Fibroblast of lung (primary cell): ENCODE measurements around the gene NTN4. TPM values are rescaled to one million over a fixed set of nuclear protein-coding genes. Genes with fewer than 3 reads are reported as not detected.
"Not testable (repeated sequence)": the region's sequence is repeated elsewhere in the genome, so short reads cannot be mapped to it uniquely, and the experiment has no call there.

Experiments used
- DNase-seq, 2 donors: peaks; one replicate each; pipeline versions ENCODE4 v3.0.0 to v3.0.0-alpha.2; 2010; ENCODE audit warnings: low read depth in 2 of 2
- H2AFZ ChIP-seq: 2 replicates; pipeline ENCODE4 v1.5.1; 2012; ENCODE audit warnings: low read length, control low read depth, inconsistent platforms
- H3K27ac ChIP-seq: 2 replicates; pipeline ENCODE4 v1.5.1; 2011; ENCODE audit warnings: low read length, control low read depth; ENCODE audit not compliant: insufficient read depth
- H3K27me3 ChIP-seq: 2 replicates; pipeline ENCODE4 v1.5.1; 2011; ENCODE audit warnings: mild to moderate bottlenecking, low read length; ENCODE audit not compliant: control insufficient read depth, insufficient read depth
- H3K36me3 ChIP-seq: 2 replicates; pipeline ENCODE4 v1.5.1; 2011; ENCODE audit warnings: low read length; ENCODE audit not compliant: control insufficient read depth, insufficient read depth
- H3K4me1 ChIP-seq: 2 replicates; pipeline ENCODE4 v1.5.1; 2011; ENCODE audit warnings: low read length; ENCODE audit not compliant: control insufficient read depth, insufficient read depth; ENCODE audit errors: extremely low read depth
- H3K4me2 ChIP-seq: 2 replicates; pipeline ENCODE4 v1.5.1; 2011; ENCODE audit warnings: low read length, control low read depth; ENCODE audit not compliant: insufficient read depth; ENCODE audit errors: extremely low read depth
- H3K4me3 ChIP-seq, 4 experiments: fragments of 200-600 bp in 1 of 4; sonication (generic) in 1 of 4; replicated peaks in 1 of 4; 2 replicates each; pipeline ENCODE4 v1.5.1; 2011 to 2016; ENCODE audit warnings: low read length in 4 of 4, low read depth in 3 of 4, mild to moderate bottlenecking in 3 of 4, control low read depth in 2 of 4, inconsistent platforms in 1 of 4, mixed read lengths in 1 of 4; ENCODE audit not compliant: insufficient read depth in 1 of 4; ENCODE audit errors: control extremely low read depth in 1 of 4
- H3K79me2 ChIP-seq: 2 replicates; pipeline ENCODE4 v1.5.1; 2012; ENCODE audit warnings: mild to moderate bottlenecking, low read length, inconsistent platforms; ENCODE audit not compliant: control insufficient read depth, insufficient read depth
- H3K9ac ChIP-seq: 2 replicates; pipeline ENCODE4 v1.5.1; 2011; ENCODE audit warnings: mild to moderate bottlenecking, low read length, control low read depth; ENCODE audit not compliant: insufficient read depth
- H3K9me3 ChIP-seq: 2 replicates; pipeline ENCODE4 v1.5.1; 2012; ENCODE audit warnings: low read depth, low read length; ENCODE audit not compliant: control insufficient read depth, insufficient read depth
- H4K20me1 ChIP-seq: 2 replicates; pipeline ENCODE4 v1.5.1; 2011; ENCODE audit warnings: low read length; ENCODE audit not compliant: control insufficient read depth, insufficient read depth; ENCODE audit errors: extremely low read depth
- EZH2 ChIP-seq: IDR thresholded peaks from 2 replicates; pipeline ENCODE4 v1.5.1; 2012; ENCODE audit warnings: low read length, control low read depth, mild to moderate bottlenecking; ENCODE audit errors: missing control alignments
- polyA plus RNA-seq, 2 donors: library from polyadenylated mRNA; depleted of rRNA in 1 of 2; stranded (reverse) in 1 of 2; unstranded in 1 of 2; fragments of >200 nt; gene quantifications; 2 replicates each; pipeline ENCODE4 v1.2.1, GENCODE V29; 2011 to 2012; ENCODE audit warnings: missing spikeins in 1 of 2
- total RNA-seq: library from RNA; depleted of rRNA; stranded (reverse); fragments of >200 nt; gene quantifications from 2 replicates; pipeline ENCODE4 v1.2.1, GENCODE V29; 2014
- TF ChIP-seq, protein P1 (sequence below), 2 donors: IDR thresholded peaks in 1 of 2; conservative IDR thresholded peaks in 1 of 2; 1 replicate in 1 of 2; 2 replicates in 1 of 2; pipeline ENCODE4 v1.5.1; 2011 to 2012; ENCODE audit warnings: low read length in 2 of 2, control low read depth in 1 of 2, inconsistent platforms in 1 of 2, low read depth in 1 of 2, mild to moderate bottlenecking in 1 of 2

Gene NTN4
- total and polyA plus RNA-seq, 2 donors (not counting 1 experiment from before 2014, with no cell fraction given): 28.6 to 170 TPM

DNA sequence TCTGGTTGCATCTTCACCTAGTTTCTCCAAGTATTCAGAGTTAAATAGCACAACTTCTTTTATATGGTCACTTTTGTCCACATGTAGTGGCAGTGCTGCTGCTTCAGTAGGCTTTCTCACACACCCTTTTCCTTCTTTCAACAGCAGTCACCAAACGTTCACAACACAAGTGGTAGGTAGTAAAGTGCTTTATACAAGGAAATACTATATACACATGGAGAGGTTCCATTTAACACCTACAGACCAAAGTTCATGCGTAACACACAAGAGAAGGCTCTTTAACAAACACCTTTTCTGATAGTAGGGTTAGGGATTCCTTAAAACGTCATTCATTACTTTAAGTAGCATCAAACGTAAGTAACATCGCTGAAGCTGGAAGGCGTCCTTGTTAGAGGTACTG is 132.2 kb downstream of the NTN4 start:
- Histone ChIP-seq H3K9me3 (no peaks in the 10 kb centered on the region), H3K9ac (no peak overlapping the region), H2AFZ (no peak overlapping the region), H3K4me1 (peaks cover 5% of the 10 kb centered on the region), H3K4me3 (no peak overlapping the region), H3K36me3 (no peaks in the 10 kb centered on the region), H3K79me2 (no peaks in the 10 kb centered on the region), H3K27ac (no peak overlapping the region), H4K20me1 (no peaks in the 10 kb centered on the region), H3K27me3 (no peaks in the 10 kb centered on the region), H3K4me2 (no peak overlapping the region)
- TF ChIP-seq, protein P1, sequence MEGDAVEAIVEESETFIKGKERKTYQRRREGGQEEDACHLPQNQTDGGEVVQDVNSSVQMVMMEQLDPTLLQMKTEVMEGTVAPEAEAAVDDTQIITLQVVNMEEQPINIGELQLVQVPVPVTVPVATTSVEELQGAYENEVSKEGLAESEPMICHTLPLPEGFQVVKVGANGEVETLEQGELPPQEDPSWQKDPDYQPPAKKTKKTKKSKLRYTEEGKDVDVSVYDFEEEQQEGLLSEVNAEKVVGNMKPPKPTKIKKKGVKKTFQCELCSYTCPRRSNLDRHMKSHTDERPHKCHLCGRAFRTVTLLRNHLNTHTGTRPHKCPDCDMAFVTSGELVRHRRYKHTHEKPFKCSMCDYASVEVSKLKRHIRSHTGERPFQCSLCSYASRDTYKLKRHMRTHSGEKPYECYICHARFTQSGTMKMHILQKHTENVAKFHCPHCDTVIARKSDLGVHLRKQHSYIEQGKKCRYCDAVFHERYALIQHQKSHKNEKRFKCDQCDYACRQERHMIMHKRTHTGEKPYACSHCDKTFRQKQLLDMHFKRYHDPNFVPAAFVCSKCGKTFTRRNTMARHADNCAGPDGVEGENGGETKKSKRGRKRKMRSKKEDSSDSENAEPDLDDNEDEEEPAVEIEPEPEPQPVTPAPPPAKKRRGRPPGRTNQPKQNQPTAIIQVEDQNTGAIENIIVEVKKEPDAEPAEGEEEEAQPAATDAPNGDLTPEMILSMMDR (conservative IDR thresholded peaks at IDR 0.05 in 1 of 2, IDR thresholded peaks at IDR 0.05 in 1 of 2; ENCODE audit: low read depth in 1 of 2, low read length in 2 of 2): no peak
- no peak for TF ChIP-seq EZH2
- no peak for DNase-seq

DNA sequence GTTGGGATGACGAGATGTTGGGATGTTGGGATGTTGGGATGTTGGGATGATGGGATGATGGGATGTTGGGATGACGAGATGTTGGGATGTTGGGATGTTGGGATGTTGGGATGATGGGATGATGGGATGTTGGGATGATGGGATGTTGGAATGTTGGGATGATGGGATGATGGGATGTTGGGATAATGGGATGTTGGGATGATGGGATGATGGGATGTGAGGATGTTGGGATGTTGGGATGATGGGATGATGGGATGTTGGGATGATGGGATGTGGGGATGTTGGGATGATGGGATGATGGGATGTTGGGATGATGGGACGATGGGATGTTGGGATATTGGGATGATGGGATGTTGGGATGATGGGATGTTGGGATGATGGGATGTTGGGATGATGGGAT is 135.9 kb downstream of the NTN4 start:
- not testable (repeated sequence) for H3K9ac ChIP-seq, H3K27me3 ChIP-seq, H3K9me3 ChIP-seq, H3K4me2 ChIP-seq, H2AFZ ChIP-seq, H3K4me3 ChIP-seq, H3K36me3 ChIP-seq, H3K79me2 ChIP-seq, H3K4me1 ChIP-seq, DNase-seq, H4K20me1 ChIP-seq
- H3K27ac ChIP-seq: peak overlapping the region; percentile 49

DNA sequence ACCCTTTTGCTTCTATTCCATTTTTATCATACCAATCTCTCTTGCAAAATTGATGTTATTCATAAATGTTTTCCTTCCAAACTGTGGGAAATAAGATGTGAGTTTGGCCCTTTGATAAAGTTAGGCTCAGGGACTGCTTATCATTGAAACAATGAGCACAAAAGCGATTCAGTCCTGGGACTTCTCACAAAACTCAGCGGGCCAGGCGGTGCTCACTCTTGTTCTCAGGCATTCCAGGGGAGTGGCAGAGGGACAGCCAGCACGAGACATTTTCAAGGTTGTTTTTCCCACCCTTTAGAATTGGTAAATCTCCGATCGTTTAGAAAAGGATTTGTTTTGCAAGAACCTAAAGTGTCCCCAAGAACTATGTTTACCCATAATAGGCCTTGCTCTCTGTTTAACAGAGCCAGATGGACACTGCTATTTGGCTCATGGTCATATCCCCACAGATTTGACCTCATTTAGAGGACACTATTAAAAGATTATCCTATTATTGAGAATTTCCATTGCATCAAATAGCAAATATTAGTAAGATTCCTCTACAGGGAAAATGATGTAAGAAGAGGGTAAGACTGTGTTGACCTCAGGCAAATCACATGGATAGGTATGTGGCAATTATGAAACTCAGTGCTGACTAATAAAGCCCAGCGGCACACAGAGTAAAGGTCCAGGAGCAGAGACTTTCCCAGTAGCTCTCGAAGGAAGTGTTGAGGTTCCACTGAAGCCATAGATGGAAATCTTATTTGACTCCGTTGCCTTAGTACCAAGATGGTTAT is 136.6 kb downstream of the NTN4 start:
- Histone ChIP-seq H3K9me3 (no peaks in the 10 kb centered on the region), H3K4me2 (no peak overlapping the region), H3K4me1 (peaks cover 6% of the 10 kb centered on the region), H3K9ac (peak overlapping the region; percentile 10), H3K4me3 (no peak overlapping the region), H2AFZ (no peak overlapping the region), H3K27ac (peak overlapping the region; percentile 49), H3K79me2 (no peaks in the 10 kb centered on the region), H3K36me3 (no peaks in the 10 kb centered on the region), H4K20me1 (no peaks in the 10 kb centered on the region), H3K27me3 (no peaks in the 10 kb centered on the region)
- peak; percentile 47 to 78 for DNase-seq
- no peak for TF ChIP-seq EZH2
- TF ChIP-seq, protein P1 (conservative IDR thresholded peaks at IDR 0.05 in 1 of 2, IDR thresholded peaks at IDR 0.05 in 1 of 2; ENCODE audit: low read depth in 1 of 2, low read length in 2 of 2): no peak
